CD4-positive, alpha-beta T cell treated with Interferon alpha-2 for 1 hour (primary cell): ENCODE data around the gene TROAP.
"Not testable (repeated sequence)": the region's sequence is repeated elsewhere in the genome, so short reads cannot be mapped to it uniquely, and the experiment has no call there.

Source experiments
- DNase-seq, 2 donors: peaks; one replicate each; pipeline ENCODE4 v3.0.0-alpha.2; 2020 to 2022

The TROAP gene

GRCh38 chr12:49369411-49370145 is 46.5 kb downstream of the TROAP start:
- DNase-seq = peak in 1 of 2 donors; percentile 30

DNA sequence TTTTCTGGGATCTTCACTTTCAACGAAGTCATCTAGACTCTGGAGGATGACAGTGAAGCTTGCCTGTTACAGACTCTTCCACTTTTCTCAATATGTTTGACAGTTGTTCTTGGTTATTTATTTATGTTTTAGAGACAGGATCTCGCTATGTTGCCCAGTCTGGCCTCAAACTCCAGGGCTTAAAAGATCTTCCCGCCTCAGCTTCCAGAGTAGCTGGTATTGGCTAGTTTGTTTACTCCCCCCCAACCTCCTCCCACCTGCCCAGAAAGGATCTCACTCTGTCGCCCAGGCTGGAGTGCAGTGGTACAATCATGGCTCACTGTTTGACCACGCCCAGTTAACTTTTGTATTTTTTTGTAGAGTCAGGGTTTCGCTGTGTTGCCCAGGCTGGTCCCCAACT is 47.5 kb downstream of the TROAP start:
- no peak for DNase-seq

DNA sequence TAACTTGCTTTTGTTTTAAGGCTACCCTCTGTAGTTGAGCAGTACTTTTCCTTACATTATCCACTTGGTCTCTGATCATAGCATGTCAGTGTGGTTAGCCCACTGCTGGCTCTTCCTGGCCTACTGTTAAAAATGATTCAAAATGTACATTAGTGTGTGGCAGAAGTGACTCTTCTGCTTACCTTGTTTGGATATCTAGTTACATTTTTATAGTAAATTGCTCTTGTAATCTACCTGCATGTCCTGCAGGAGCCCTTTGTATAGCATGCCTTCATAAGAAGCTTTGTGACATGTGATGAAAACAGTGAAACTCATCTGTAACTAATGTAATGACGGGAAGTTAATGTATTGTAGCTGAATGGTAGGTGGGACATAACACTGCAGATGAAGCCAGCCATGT is 52.4 kb downstream of the TROAP start:
- DNase-seq = no peak

DNA sequence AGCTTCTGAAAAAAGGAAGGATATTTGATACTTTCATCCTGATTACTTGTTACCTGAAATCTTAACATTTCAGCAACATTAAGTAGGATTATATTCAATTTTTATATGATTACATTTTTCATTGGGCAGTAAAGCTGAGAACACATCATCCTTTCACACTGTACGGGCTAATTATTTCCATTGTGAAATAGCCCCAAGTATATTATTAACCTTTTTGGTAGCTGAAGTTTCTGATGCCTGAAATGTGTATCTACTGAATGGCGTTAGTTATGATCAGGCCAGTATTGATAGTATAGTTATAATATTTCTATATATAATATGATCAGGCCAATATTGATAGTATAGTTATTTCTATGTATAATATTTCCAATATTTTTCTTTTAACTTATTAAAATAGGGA is 54.3 kb downstream of the TROAP start:
- DNase-seq = no peak

- DNase-seq = not testable (repeated sequence)
Observed at GRCh38 chr12:49380184-49380583, 57.1 kb downstream of the TROAP start.
